HG02798 (cell line): ENCODE results near the gene KLHL21.
"Not testable (repeated sequence)": the region's sequence is repeated elsewhere in the genome, so short reads cannot be mapped to it uniquely, and the experiment has no call there.

ENCODE experiments used
- ATAC-seq: cut with Tn5 transposase; IDR thresholded peaks from one replicate; pipeline ENCODE4 v1.9.1; 2021; ENCODE audit warnings: mild to moderate bottlenecking; ENCODE audit not compliant: unreplicated experiment, poor library complexity

KLHL21 gene

GRCh38 chr1:6601049-6601922, 1.4 kb downstream of the KLHL21 start:
- peak; percentile 32 for ATAC-seq

GRCh38 chr1:6600410-6601048, 2.1 kb downstream of the KLHL21 start:
- peak; percentile 1 for ATAC-seq

GRCh38 chr1:6599991-6600390, 2.7 kb downstream of the KLHL21 start:
- ATAC-seq, result not testable (repeated sequence)

- no peak for ATAC-seq
These were observed 3.3 kb downstream of the KLHL21 start for GRCh38 chr1:6599141-6599975.

GRCh38 chr1:6597777-6598131, 4.9 kb downstream of the KLHL21 start:
- no peak for ATAC-seq

- ATAC-seq, result no peak
These were observed 5.5 kb downstream of the KLHL21 start for GRCh38 chr1:6596886-6597776.

- no peak for ATAC-seq
These were observed 6.3 kb downstream of the KLHL21 start for GRCh38 chr1:6596351-6596750.

- no peak for ATAC-seq
These were observed 7.5 kb downstream of the KLHL21 start for GRCh38 chr1:6594977-6595740.

- ATAC-seq, result no peak
These were observed 8.9 kb downstream of the KLHL21 start for GRCh38 chr1:6593810-6594209.

GRCh38 chr1:6592865-6593593, 9.6 kb downstream of the KLHL21 start:
- no peak for ATAC-seq

- no peak for ATAC-seq
These were observed 10.2 kb downstream of the KLHL21 start for GRCh38 chr1:6592441-6592840.

GRCh38 chr1:6591644-6592043, 11.0 kb downstream of the KLHL21 start:
- no peak for ATAC-seq

GRCh38 chr1:6591222-6591621, 11.4 kb downstream of the KLHL21 start:
- no peak for ATAC-seq

- ATAC-seq, result no peak
These were observed 12.6 kb downstream of the KLHL21 start for GRCh38 chr1:6590046-6590445.

- no peak for ATAC-seq
These were observed 13.7 kb downstream of the KLHL21 start for GRCh38 chr1:6588893-6589520.

GRCh38 chr1:6588128-6588892, 14.4 kb downstream of the KLHL21 start:
- ATAC-seq, result no peak

- ATAC-seq, result no peak
These were observed 15.2 kb downstream of the KLHL21 start for GRCh38 chr1:6587261-6588005.
